Muscle layer of duodenum (tissue), 2 donors: Measurements from ENCODE around the gene CHCHD6.

ENCODE experiments used
- H3K27ac ChIP-seq: one replicate; pipeline ENCODE4 v1.7.0; 2013; ENCODE audit warnings: mild to moderate bottlenecking, low read length
- H3K27me3 ChIP-seq: one replicate; pipeline ENCODE4 v1.7.0; 2013; ENCODE audit warnings: low read depth, mild to moderate bottlenecking, control low read depth, low read length
- H3K36me3 ChIP-seq, 2 donors: one replicate each; pipeline ENCODE4 v1.7.0; 2013; ENCODE audit warnings: low read length in 2 of 2, control low read depth in 1 of 2, mild to moderate bottlenecking in 1 of 2; ENCODE audit not compliant: insufficient read depth in 2 of 2, control insufficient read depth in 1 of 2
- H3K4me1 ChIP-seq, 2 donors: one replicate each; pipeline ENCODE4 v1.7.0; 2013; ENCODE audit warnings: low read length in 2 of 2, mild to moderate bottlenecking in 2 of 2, control low read depth in 1 of 2, moderate library complexity in 1 of 2; ENCODE audit not compliant: insufficient read depth in 2 of 2, control insufficient read depth in 1 of 2
- H3K4me3 ChIP-seq, 2 donors: one replicate each; pipeline ENCODE4 v1.7.0; 2013; ENCODE audit warnings: low read length in 2 of 2, low read depth in 1 of 2, mild to moderate bottlenecking in 1 of 2
- H3K9me3 ChIP-seq, 2 donors: one replicate each; pipeline ENCODE4 v1.7.0; 2013; ENCODE audit warnings: low read length in 2 of 2, control low read depth in 1 of 2, mild to moderate bottlenecking in 1 of 2; ENCODE audit not compliant: control insufficient read depth in 1 of 2
- donor health status: healthy.

CHCHD6 gene

DNA sequence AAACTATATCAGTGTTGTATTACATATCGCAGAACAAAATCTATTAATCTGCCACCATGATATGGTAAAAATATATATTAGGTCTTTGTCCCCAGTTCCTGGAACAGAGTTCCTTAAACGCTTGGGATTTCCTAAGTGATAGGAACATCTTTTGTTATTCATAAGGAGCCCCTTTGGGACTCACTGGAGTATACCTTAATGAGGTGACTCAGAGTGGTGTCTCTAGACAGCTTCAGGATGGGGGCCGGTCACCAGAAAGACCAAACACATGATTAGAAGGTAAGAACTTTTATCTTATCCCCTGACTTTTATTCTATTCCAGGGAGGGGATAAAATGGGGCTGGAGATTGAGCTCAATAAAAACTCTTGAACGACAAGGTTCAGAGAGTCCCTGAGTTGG is 12.3 kb upstream of the CHCHD6 start:
- H3K27ac ChIP-seq: no peak overlapping the region
- no peaks in the 10 kb centered on the region for H3K27me3 ChIP-seq
- H3K4me1 ChIP-seq: no peaks in the 10 kb centered on the region
- no peak overlapping the region for H3K4me3 ChIP-seq
- no peaks in the 10 kb centered on the region for H3K36me3 ChIP-seq
- H3K9me3 ChIP-seq: no peaks in the 10 kb centered on the region

- no peaks in the 10 kb centered on the region for H3K4me1 ChIP-seq
- H3K27ac ChIP-seq: no peak overlapping the region
- H3K27me3 ChIP-seq: no peaks in the 10 kb centered on the region
- H3K9me3 ChIP-seq: no peaks in the 10 kb centered on the region
- H3K36me3 ChIP-seq: no peaks in the 10 kb centered on the region
- H3K4me3 ChIP-seq: no peak overlapping the region
Observed at GRCh38 chr3:126692858-126693257, 11.2 kb upstream of the CHCHD6 start.

DNA sequence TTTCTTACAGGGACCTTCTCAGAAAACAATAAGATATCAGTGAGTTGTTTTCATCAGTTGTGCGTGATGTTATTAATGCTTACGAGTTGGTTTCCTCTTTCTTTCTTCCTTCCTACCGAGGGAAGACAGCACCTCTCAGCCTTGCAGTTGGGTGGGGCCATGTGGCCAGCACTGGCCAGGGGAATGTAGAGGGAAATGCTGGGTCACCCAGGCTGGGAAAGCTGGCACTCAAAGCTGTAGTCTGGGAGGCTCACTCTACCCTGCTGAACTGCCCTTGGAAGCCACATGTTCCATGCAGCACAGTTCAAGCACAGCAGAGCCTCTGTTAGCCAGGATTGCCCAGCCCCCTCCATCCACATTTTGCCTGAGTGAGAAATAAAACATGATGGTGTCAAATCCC is 10.1 kb upstream of the CHCHD6 start:
- Histone ChIP-seq H3K27me3 (no peaks in the 10 kb centered on the region), H3K4me1 (no peaks in the 10 kb centered on the region), H3K27ac (no peak overlapping the region), H3K36me3 (no peaks in the 10 kb centered on the region), H3K4me3 (no peak overlapping the region), H3K9me3 (no peaks in the 10 kb centered on the region)

DNA sequence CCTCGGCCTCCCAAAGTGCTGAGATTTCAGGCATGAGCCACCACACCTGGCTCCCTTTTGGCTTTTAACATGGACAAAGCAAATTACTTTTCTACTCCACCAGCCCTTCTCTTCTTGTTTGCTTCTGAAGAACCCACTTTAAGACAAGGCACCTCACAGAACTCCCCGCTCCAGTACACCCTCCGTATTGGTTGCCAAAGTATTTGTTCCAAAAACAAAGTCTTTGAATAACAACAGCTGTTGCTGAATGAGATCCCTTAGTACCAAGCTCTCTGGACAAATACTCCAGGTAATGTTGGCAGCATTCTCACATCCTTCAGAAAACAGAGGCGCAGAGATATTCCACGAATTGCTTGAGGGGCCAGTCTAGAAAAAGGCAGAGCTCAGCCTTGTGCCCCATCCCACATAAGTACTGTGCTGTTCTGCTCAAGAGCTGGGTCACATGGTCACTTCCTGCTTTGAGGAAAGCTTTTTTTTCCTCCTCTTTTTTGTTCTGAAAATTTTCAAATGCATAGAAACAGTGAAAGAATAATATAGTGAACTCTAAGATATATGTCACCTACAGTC is 7.3 kb upstream of the CHCHD6 start:
- H3K36me3 ChIP-seq: no peaks in the 10 kb centered on the region
- H3K4me3 ChIP-seq: no peak overlapping the region
- H3K9me3 ChIP-seq: no peaks in the 10 kb centered on the region
- no peaks in the 10 kb centered on the region for H3K27me3 ChIP-seq
- no peaks in the 10 kb centered on the region for H3K4me1 ChIP-seq
- H3K27ac ChIP-seq: no peak overlapping the region

GRCh38 chr3:126699011-126699410 is 5.0 kb upstream of the CHCHD6 start:
- H3K36me3 ChIP-seq: no peaks in the 10 kb centered on the region
- no peaks in the 10 kb centered on the region for H3K27me3 ChIP-seq
- H3K27ac ChIP-seq: no peak overlapping the region
- H3K9me3 ChIP-seq: no peaks in the 10 kb centered on the region
- H3K4me3 ChIP-seq: no peak overlapping the region
- no peaks in the 10 kb centered on the region for H3K4me1 ChIP-seq

DNA sequence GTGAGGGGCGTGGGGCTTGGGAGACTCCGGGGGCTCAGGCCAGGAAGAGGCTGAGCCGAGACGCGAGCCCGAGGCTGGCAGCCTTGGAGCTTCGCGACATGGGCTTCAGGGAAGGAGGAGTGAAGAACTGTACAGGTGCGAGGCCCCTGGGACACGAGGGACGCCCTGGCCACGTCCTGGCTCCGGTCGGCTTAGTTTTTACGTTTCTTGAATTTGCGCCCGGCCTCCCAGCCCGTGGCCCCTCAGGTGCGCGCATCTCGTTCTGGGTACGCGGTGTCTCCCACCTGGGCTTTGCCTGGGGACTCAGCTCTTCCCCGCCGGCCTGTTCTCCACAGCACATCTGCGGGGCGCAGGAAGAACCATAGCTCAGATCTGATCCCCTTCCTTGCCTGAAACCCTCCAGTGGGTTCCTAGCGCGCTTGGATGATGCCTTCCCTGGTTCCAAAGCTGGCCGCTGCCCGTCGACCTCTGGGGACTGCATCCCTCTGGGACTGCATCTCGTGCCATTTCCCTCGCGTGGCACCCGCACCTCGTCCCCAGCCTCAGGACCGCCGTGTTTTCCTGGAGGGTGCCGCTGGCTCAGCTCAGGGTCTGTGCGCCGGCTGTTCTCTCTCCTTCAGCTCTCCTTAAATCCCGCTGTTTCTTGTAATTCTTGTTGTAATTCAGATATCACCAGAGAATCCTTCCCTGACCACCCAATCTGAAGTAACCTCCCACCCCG is 614 bp downstream of the CHCHD6 start:
- Histone ChIP-seq H3K4me1 (peaks cover 0 to 10% of the 10 kb centered on the region in 2 donors), H3K27ac (no peak overlapping the region), H3K4me3 (peak overlapping the region; percentile 62 to 95), H3K36me3 (no peaks in the 10 kb centered on the region), H3K9me3 (no peaks in the 10 kb centered on the region), H3K27me3 (no peaks in the 10 kb centered on the region)

- no peaks in the 10 kb centered on the region for H3K36me3 ChIP-seq
- H3K9me3 ChIP-seq: no peaks in the 10 kb centered on the region
- no peak overlapping the region for H3K4me3 ChIP-seq
- peaks cover 0 to 10% of the 10 kb centered on the region in 2 donors for H3K4me1 ChIP-seq
- H3K27me3 ChIP-seq: no peaks in the 10 kb centered on the region
- H3K27ac ChIP-seq: no peak overlapping the region
Observed at GRCh38 chr3:126706631-126707030, 2.6 kb downstream of the CHCHD6 start.

DNA sequence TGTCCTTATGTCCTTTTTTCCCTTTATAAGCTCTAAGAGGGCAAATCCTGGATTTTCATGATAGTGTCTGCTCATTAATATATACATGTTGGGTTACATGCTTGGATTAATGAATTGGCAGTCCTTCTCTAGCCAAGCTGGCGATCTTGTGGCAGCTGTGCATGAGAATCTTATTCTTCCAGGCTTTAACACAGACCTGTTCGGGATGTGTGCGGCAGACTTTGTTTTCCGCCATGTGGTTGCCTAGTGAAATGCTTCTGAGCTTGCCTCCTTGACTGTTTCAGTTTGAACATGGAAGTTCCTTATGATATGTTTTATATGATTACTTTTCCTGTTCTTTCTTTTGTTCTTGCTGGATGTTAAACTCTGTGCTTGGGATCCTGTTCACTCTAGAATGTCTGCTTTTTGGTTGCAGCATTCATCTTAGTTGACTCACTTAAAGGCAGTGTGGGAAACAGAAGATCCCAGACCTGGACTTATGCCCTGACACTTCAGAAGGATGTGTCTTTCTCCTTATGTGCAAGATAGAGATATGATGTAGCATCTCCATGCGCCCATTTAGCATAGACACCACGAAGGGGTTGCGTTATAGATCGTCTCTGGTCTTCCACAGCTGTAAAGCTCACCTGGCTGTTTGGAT is 7.2 kb downstream of the CHCHD6 start:
- no peak overlapping the region for H3K27ac ChIP-seq
- H3K9me3 ChIP-seq: no peaks in the 10 kb centered on the region
- no peak overlapping the region for H3K4me3 ChIP-seq
- no peaks in the 10 kb centered on the region for H3K27me3 ChIP-seq
- H3K4me1 ChIP-seq: no peaks in the 10 kb centered on the region
- no peaks in the 10 kb centered on the region for H3K36me3 ChIP-seq

- no peak overlapping the region for H3K27ac ChIP-seq
- no peaks in the 10 kb centered on the region for H3K4me1 ChIP-seq
- H3K27me3 ChIP-seq: no peaks in the 10 kb centered on the region
- no peaks in the 10 kb centered on the region for H3K9me3 ChIP-seq
- no peak overlapping the region for H3K4me3 ChIP-seq
- H3K36me3 ChIP-seq: no peaks in the 10 kb centered on the region
Observed at GRCh38 chr3:126713199-126713598, 9.2 kb downstream of the CHCHD6 start.

DNA sequence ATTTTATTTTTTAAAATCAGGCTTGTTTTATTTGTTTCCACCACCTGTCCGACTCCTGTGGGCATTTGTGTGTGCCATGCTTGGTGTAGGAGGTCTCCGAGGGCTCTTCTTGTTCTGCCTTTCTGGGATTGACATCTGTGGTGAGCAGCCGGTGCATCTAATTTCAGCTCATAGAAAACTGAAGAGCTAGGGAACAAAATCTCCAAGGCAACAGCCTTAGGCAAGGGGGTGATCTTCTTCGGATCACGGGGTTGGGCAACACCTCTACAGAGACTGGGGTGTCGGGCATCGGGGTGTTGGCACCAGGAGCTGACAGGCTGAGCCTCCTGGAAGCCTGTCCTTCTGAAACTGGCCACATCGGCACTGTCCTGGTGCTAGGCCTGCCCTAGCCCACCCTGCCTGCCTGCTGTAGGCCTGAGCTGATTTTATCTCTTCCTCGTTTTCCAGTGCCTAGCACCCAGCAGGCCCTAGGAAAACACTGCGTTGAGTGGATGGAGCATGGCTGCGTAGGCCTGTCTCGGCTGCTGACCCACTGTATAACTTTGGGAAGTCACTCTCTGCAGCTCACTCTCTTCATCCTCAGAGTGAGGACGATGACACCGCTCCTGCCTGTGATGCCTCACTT is 10.3 kb downstream of the CHCHD6 start:
- Histone ChIP-seq H3K27me3 (no peaks in the 10 kb centered on the region), H3K4me3 (no peak overlapping the region), H3K4me1 (no peaks in the 10 kb centered on the region), H3K36me3 (no peaks in the 10 kb centered on the region), H3K27ac (no peak overlapping the region), H3K9me3 (no peaks in the 10 kb centered on the region)

- no peak overlapping the region for H3K4me3 ChIP-seq
- H3K27me3 ChIP-seq: no peaks in the 10 kb centered on the region
- H3K4me1 ChIP-seq: no peaks in the 10 kb centered on the region
- H3K9me3 ChIP-seq: no peaks in the 10 kb centered on the region
- H3K27ac ChIP-seq: no peak overlapping the region
- H3K36me3 ChIP-seq: no peaks in the 10 kb centered on the region
Observed at GRCh38 chr3:126714921-126715320, 10.9 kb downstream of the CHCHD6 start.
